ENCODE data around the gene XPC. TPM values are rescaled to one million over a fixed set of nuclear protein-coding genes. Genes with fewer than 3 reads are reported as not detected.

XPC gene
- polyA plus RNA-seq, 1 donor: 35.4 TPM

DNA sequence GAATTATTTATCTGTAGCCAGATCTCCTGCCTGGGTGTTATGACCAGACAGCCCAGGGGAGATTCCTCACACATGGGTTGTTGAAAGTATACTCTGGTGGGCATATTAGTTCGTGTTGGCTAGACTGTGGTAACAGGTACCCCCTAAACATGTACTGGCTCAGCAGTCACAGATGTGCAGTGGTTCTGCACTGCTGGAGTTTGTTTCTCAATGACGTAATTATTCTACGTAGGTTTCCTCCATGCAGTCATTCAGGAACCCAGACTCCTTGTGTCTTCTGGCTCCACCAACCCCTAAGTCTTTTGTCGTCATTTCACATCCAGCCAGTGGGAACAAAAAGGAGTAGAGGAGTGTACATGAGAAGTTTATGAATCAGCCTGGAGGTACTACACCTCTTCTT, 16.5 kb upstream of the XPC start:
- DNase-seq: no peak
- Histone ChIP-seq H3K4me3 (ENCODE audit: low read length) (no peak overlapping the region), H3K27me3 (ENCODE audit: control insufficient read depth, insufficient read depth, low read length) (no peaks in the 10 kb centered on the region), H3K9me3 (ENCODE audit: control insufficient read depth, low read depth, low read length) (no peaks in the 10 kb centered on the region), H3K4me1 (ENCODE audit: control insufficient read depth, insufficient read depth, low read length) (no peaks in the 10 kb centered on the region), H3K27ac (ENCODE audit: low read length) (no peak overlapping the region), H3K36me3 (ENCODE audit: control insufficient read depth, insufficient read depth, low read length) (peaks cover 38% of the 10 kb centered on the region)
- WGBS (ENCODE audit: insufficient coverage, low lambda C conversion rate): no CpG with 5 or more reads among the region's 4 CpGs

- peaks cover 29% of the 10 kb centered on the region for H3K36me3 ChIP-seq (ENCODE audit: control insufficient read depth, insufficient read depth, low read length)
- 63% methylated on average over 2 of the region's 4 CpGs for WGBS (ENCODE audit: insufficient coverage, low lambda C conversion rate)
- H3K9me3 ChIP-seq (ENCODE audit: control insufficient read depth, low read depth, low read length): no peaks in the 10 kb centered on the region
- no peaks in the 10 kb centered on the region for H3K4me1 ChIP-seq (ENCODE audit: control insufficient read depth, insufficient read depth, low read length)
- DNase-seq: no peak
- no peaks in the 10 kb centered on the region for H3K27me3 ChIP-seq (ENCODE audit: control insufficient read depth, insufficient read depth, low read length)
- H3K27ac ChIP-seq (ENCODE audit: low read length): no peak overlapping the region
- H3K4me3 ChIP-seq (ENCODE audit: low read length): no peak overlapping the region
Measured at GRCh38 chr3:14188041-14188754, 9.8 kb upstream of the XPC start.

DNA sequence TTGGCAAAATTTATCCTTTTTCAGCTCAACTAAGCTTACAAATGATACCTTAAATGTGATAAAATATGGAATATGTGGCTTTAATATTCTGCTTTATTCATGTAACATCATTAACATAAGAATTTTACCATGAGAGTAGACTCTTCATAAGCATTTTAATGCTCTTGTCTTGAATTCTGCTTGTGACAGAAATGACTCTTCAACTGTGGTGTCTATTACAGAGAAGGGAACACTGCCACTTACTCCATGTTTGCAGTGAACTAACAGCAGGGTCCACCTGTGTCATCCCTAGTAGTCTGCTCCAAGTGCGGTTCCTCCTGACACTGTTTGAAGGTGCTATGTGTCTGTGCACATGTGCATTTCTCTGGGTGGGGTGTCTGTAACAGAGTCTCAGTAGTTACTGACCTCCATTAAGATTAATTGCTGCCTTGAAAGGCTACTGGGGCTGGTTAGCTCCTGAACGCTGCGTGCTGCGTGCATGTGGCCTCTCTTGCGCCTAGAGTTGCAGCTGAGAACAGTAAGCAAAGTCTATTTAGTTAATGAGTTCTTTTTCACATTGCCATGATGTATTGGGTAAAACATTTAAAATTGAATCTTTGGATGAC, 8.6 kb upstream of the XPC start:
- peaks cover 33% of the 10 kb centered on the region for H3K36me3 ChIP-seq (ENCODE audit: control insufficient read depth, insufficient read depth, low read length)
- H3K27ac ChIP-seq (ENCODE audit: low read length): no peak overlapping the region
- H3K27me3 ChIP-seq (ENCODE audit: control insufficient read depth, insufficient read depth, low read length): no peaks in the 10 kb centered on the region
- H3K9me3 ChIP-seq (ENCODE audit: control insufficient read depth, low read depth, low read length): no peaks in the 10 kb centered on the region
- DNase-seq: no peak
- H3K4me3 ChIP-seq (ENCODE audit: low read length): no peak overlapping the region
- H3K4me1 ChIP-seq (ENCODE audit: control insufficient read depth, insufficient read depth, low read length): no peaks in the 10 kb centered on the region
- WGBS (ENCODE audit: insufficient coverage, low lambda C conversion rate): no CpG with 5 or more reads among the region's 5 CpGs

DNA sequence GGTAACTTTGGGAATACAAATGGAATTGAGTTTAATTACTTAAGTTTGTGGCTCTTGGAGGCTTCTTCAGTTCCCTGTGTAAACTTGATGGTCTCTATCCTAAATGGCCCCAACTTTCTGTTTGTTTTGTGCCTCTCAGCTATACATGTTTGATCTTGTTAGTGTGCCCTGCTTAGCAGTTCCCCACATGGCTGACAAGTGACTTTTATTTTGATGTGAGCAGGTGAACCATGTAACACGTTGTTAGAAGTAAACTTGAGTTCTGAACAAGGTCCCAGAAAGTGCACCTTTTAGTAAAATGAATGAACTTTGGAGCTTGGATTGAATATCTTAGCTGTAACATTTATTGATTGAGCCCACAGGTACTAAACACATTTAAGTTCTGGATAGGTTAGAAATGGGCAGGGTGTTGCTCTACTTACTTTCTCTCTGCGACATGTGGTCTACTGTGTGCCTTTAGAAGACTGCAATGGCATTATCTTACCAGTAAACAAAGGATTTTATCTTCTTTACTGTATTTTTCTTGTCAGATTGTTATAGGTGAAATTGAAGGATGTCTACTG, 4.7 kb upstream of the XPC start:
- H3K36me3 ChIP-seq (ENCODE audit: control insufficient read depth, insufficient read depth, low read length): peaks cover 41% of the 10 kb centered on the region
- WGBS (ENCODE audit: insufficient coverage, low lambda C conversion rate): 40% methylated on average over 1 of the region's 2 CpGs
- DNase-seq: peak in 1 of 2 donors; percentile 13

DNA sequence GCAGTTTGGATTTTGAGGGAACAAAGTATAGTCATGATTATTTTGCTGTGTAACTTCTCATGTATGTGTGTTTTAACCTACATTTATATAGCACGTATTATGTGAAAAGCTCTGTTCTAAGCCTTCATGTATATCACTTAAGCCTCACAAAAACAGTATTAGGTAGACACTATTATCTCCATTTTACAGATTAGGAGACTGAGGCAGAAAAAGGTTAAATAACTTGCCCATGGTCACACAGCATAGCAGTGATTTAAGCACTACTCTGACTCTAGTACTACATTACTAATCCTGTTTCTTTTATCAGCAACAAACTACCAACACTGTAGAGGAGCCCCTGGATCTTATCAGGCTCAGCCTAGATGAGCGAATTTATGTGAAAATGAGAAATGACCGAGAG, 2.9 kb upstream of the XPC start:
- peaks cover 12% of the 10 kb centered on the region for H3K4me1 ChIP-seq (ENCODE audit: control insufficient read depth, insufficient read depth, low read length)

More for the DNA sequence above, 4.7 kb upstream of the XPC start:
- H3K4me1 ChIP-seq (ENCODE audit: control insufficient read depth, insufficient read depth, low read length): peaks cover 4% of the 10 kb centered on the region
- H3K27ac ChIP-seq (ENCODE audit: low read length): no peak overlapping the region
- H3K27me3 ChIP-seq (ENCODE audit: control insufficient read depth, insufficient read depth, low read length): no peaks in the 10 kb centered on the region
- no peaks in the 10 kb centered on the region for H3K9me3 ChIP-seq (ENCODE audit: control insufficient read depth, low read depth, low read length)
- no peak overlapping the region for H3K4me3 ChIP-seq (ENCODE audit: low read length)

GRCh38 chr3:14179795-14180194, 1.4 kb upstream of the XPC start:
- DNase-seq: no peak
- Histone ChIP-seq H3K27me3 (ENCODE audit: control insufficient read depth, insufficient read depth, low read length) (no peaks in the 10 kb centered on the region), H3K4me3 (ENCODE audit: low read length) (no peak overlapping the region), H3K4me1 (ENCODE audit: control insufficient read depth, insufficient read depth, low read length) (peaks cover 12% of the 10 kb centered on the region), H3K9me3 (ENCODE audit: control insufficient read depth, low read depth, low read length) (no peaks in the 10 kb centered on the region), H3K36me3 (ENCODE audit: control insufficient read depth, insufficient read depth, low read length) (peaks cover 17% of the 10 kb centered on the region), H3K27ac (ENCODE audit: low read length) (no peak overlapping the region)
- WGBS (ENCODE audit: insufficient coverage, low lambda C conversion rate): 80% methylated on average over 1 of the region's 1 CpG

More for the DNA sequence above, 2.9 kb upstream of the XPC start:
- Histone ChIP-seq H3K9me3 (ENCODE audit: control insufficient read depth, low read depth, low read length) (no peaks in the 10 kb centered on the region), H3K27ac (ENCODE audit: low read length) (no peak overlapping the region), H3K27me3 (ENCODE audit: control insufficient read depth, insufficient read depth, low read length) (no peaks in the 10 kb centered on the region), H3K4me3 (ENCODE audit: low read length) (no peak overlapping the region), H3K36me3 (ENCODE audit: control insufficient read depth, insufficient read depth, low read length) (peaks cover 28% of the 10 kb centered on the region)
- 100% methylated on average over 1 of the region's 3 CpGs for WGBS (ENCODE audit: insufficient coverage, low lambda C conversion rate)
- no peak for DNase-seq

DNA sequence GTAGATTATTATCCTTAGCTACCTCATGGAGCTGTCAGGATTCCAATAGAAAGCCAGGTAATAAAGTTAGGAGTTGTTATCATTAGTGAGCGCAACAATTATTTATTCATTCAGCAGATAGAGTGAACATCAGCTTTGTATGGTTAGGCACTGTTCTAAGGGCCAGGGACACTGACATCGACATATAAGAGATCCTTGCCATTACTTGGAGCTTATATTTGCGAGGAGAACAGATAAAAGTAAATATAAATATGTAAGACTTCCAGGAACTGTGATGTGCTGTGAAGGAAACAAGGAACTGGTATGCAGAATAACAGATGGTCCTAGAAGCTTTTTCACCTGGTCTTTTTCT, 689 bp upstream of the XPC start:
- 0% methylated on average over 2 of the region's 3 CpGs for WGBS (ENCODE audit: insufficient coverage, low lambda C conversion rate)
- Histone ChIP-seq H3K36me3 (ENCODE audit: control insufficient read depth, insufficient read depth, low read length) (peaks cover 16% of the 10 kb centered on the region), H3K9me3 (ENCODE audit: control insufficient read depth, low read depth, low read length) (no peaks in the 10 kb centered on the region), H3K27ac (ENCODE audit: low read length) (peak overlapping the region; percentile 59), H3K4me1 (ENCODE audit: control insufficient read depth, insufficient read depth, low read length) (peaks cover 12% of the 10 kb centered on the region), H3K27me3 (ENCODE audit: control insufficient read depth, insufficient read depth, low read length) (no peaks in the 10 kb centered on the region), H3K4me3 (ENCODE audit: low read length) (peak overlapping the region; percentile 94)
- DNase-seq: no peak

DNA sequence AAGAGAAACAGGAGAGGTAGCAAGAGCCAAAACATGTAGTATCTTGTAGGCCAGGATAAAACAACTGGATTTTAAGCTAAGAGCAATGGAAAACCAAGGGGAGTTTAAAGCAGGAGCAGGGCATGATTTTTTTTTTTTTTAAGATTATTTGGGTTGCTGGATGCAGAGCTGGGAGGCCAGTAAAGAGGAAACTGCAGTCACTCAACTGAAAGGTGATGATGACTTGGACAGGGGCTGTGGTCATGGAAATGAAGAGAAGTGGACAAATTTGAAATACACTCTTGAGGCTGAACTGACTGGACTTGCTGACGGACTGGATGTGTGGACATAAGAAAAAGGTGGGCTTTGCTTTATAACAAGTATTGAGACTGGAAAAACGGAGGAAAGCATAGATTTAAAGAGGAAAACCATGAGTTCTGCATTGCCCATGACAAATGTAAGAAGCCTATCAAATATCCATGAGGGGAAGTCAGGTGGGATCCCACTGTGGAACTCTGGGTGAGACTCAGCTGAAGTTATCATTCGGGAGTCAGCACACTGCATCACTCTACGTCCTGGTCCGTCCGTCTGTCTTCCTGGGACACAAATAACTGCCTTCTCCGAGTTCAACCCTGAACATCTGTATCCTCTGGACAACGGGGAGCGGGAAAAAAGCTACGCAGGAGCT, 688 bp downstream of the XPC start:
- H3K9me3 ChIP-seq (ENCODE audit: control insufficient read depth, low read depth, low read length): no peaks in the 10 kb centered on the region
- peaks cover 12% of the 10 kb centered on the region for H3K4me1 ChIP-seq (ENCODE audit: control insufficient read depth, insufficient read depth, low read length)
- peak overlapping the region; percentile 94 for H3K4me3 ChIP-seq (ENCODE audit: low read length)
- H3K27ac ChIP-seq (ENCODE audit: low read length): peak overlapping the region; percentile 80
- WGBS (ENCODE audit: insufficient coverage, low lambda C conversion rate): 33% methylated on average over 2 of the region's 10 CpGs
- H3K36me3 ChIP-seq (ENCODE audit: control insufficient read depth, insufficient read depth, low read length): peaks cover 12% of the 10 kb centered on the region
- DNase-seq: no peak
- H3K27me3 ChIP-seq (ENCODE audit: control insufficient read depth, insufficient read depth, low read length): no peaks in the 10 kb centered on the region

- Histone ChIP-seq H3K4me1 (ENCODE audit: control insufficient read depth, insufficient read depth, low read length) (peaks cover 12% of the 10 kb centered on the region), H3K36me3 (ENCODE audit: control insufficient read depth, insufficient read depth, low read length) (peaks cover 24% of the 10 kb centered on the region), H3K27me3 (ENCODE audit: control insufficient read depth, insufficient read depth, low read length) (no peaks in the 10 kb centered on the region), H3K27ac (ENCODE audit: low read length) (no peak overlapping the region), H3K9me3 (ENCODE audit: control insufficient read depth, low read depth, low read length) (no peaks in the 10 kb centered on the region), H3K4me3 (ENCODE audit: low read length) (no peak overlapping the region)
- WGBS (ENCODE audit: insufficient coverage, low lambda C conversion rate): no CpG with 5 or more reads among the region's 3 CpGs
- no peak for DNase-seq
Measured at GRCh38 chr3:14175383-14176037, 2.9 kb downstream of the XPC start.

DNA sequence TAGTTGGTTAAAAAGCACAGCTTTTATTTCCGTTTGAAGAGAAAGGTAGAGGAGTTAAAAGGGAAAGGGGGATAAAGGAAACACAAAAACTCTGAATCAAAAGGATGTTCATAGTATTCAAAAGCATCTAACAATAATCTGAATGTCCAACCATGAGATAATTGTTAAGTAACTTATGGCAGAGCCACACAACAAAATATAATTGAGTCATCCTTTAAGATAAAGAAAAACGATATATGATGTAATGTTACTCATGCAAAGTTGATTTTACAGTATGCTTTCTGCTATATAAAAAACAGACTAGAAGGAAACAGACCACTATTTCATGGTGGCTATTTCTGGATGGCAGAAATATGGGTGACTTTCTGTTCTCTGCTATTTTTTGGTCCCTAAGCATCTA, 3.9 kb downstream of the XPC start:
- WGBS (ENCODE audit: insufficient coverage, low lambda C conversion rate): 71% methylated on average over 2 of the region's 2 CpGs
- peaks cover 9% of the 10 kb centered on the region for H3K4me1 ChIP-seq (ENCODE audit: control insufficient read depth, insufficient read depth, low read length)
- no peak for DNase-seq
- no peaks in the 10 kb centered on the region for H3K27me3 ChIP-seq (ENCODE audit: control insufficient read depth, insufficient read depth, low read length)
- H3K27ac ChIP-seq (ENCODE audit: low read length): no peak overlapping the region
- no peak overlapping the region for H3K4me3 ChIP-seq (ENCODE audit: low read length)
- H3K9me3 ChIP-seq (ENCODE audit: control insufficient read depth, low read depth, low read length): no peaks in the 10 kb centered on the region
- H3K36me3 ChIP-seq (ENCODE audit: control insufficient read depth, insufficient read depth, low read length): peaks cover 32% of the 10 kb centered on the region

Measured in large intestine (tissue), 3 donors.